Cardiac muscle cell (in vitro differentiated cells and primary cell): ENCODE data around the gene COL15A1. TPM values are rescaled to one million over a fixed set of nuclear protein-coding genes. Genes with fewer than 3 reads are reported as not detected.

Experiments used
- DNase-seq, 2 donors: peaks; one replicate each; pipeline versions ENCODE4 v3.0.0 to v3.0.0-alpha.2; 2010 to 2017; ENCODE audit warnings: low read depth in 1 of 2, low spot score in 1 of 2
- H3K27ac ChIP-seq: fragments of 200-600 bp; sonication (generic); 2 replicates; pipeline ENCODE4 v1.5.1; 2016
- H3K27me3 ChIP-seq: fragments of 200-600 bp; sonication (generic); 2 replicates; pipeline ENCODE4 v1.6.0; 2016; ENCODE audit warnings: control low read depth
- H3K36me3 ChIP-seq: fragments of 200-600 bp; sonication (generic); 2 replicates; pipeline ENCODE4 v1.5.1; 2016; ENCODE audit warnings: control low read depth
- H3K4me1 ChIP-seq: fragments of 200-600 bp; sonication (generic); 2 replicates; pipeline ENCODE4 v1.8.1; 2017; ENCODE audit warnings: low read depth, mild to moderate bottlenecking, mixed run types
- H3K4me3 ChIP-seq: fragments of 200-600 bp; sonication (generic); 2 replicates; pipeline ENCODE4 v1.5.1; 2016; ENCODE audit warnings: mild to moderate bottlenecking
- H3K9me3 ChIP-seq: fragments of 200-600 bp; sonication (generic); 2 replicates; pipeline ENCODE4 v1.5.1; 2017; ENCODE audit warnings: low read depth, mild to moderate bottlenecking, control low read depth
- CTCF ChIP-seq: IDR thresholded peaks from 2 replicates; pipeline ENCODE4 v1.5.1; 2012; ENCODE audit warnings: low read depth, mild to moderate bottlenecking, low read length
- polyA plus RNA-seq: library from polyadenylated mRNA; unstranded; fragments of >200 nt; fragmentation: Nextera tagmentation; extraction: Ambion mirVana; gene quantifications from 2 replicates; pipeline ENCODE4 v1.2.1, GENCODE V29; 2016
- total RNA-seq: library from RNA; depleted of rRNA; stranded (reverse); fragments of >200 nt; gene quantifications from 2 replicates; pipeline ENCODE4 v1.2.3, GENCODE V29; 2016

Gene COL15A1
- total and polyA plus RNA-seq, 2 experiments from 2014 or later = 0.74 to 1.3 TPM

GRCh38 chr9:99011161-99011709 is 67.5 kb downstream of the COL15A1 start:
- Histone ChIP-seq H3K4me3 (no peak overlapping the region), H3K4me1 (no peaks in the 10 kb centered on the region), H3K9me3 (no peaks in the 10 kb centered on the region), H3K36me3 (no peaks in the 10 kb centered on the region), H3K27me3 (no peaks in the 10 kb centered on the region), H3K27ac (no peak overlapping the region)
- TF ChIP-seq CTCF = no peak
- peak; percentile 16 to 27 for DNase-seq

- Histone ChIP-seq H3K4me1 (no peaks in the 10 kb centered on the region), H3K27ac (no peak overlapping the region), H3K4me3 (no peak overlapping the region), H3K27me3 (no peaks in the 10 kb centered on the region), H3K36me3 (no peaks in the 10 kb centered on the region), H3K9me3 (no peaks in the 10 kb centered on the region)
- no peak for DNase-seq
- TF ChIP-seq CTCF = no peak
Measured at GRCh38 chr9:99012957-99013512, 69.3 kb downstream of the COL15A1 start.

DNA sequence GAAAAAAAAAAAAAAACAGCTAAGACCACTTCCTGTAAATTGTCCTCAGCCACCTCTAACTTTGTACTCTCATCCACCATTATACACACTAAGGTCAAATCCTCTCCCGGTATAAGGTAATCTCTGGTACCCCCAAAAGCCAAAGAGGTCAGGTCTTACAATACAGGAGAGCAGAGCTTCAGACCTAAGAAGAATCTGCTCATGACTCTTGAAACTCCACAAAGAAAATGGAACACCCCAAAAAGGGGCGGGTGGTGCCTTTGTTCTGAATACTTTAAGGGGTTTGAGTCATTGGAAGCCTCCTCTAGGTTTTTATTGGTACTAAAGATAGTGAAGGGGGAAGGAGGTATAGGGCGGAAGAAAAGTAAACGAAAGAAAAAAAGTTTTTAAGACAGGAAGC is 69.8 kb downstream of the COL15A1 start:
- TF ChIP-seq CTCF = no peak
- no peak for DNase-seq
- Histone ChIP-seq H3K36me3 (no peaks in the 10 kb centered on the region), H3K27ac (no peak overlapping the region), H3K27me3 (no peaks in the 10 kb centered on the region), H3K9me3 (no peaks in the 10 kb centered on the region), H3K4me3 (no peak overlapping the region), H3K4me1 (no peaks in the 10 kb centered on the region)

DNA sequence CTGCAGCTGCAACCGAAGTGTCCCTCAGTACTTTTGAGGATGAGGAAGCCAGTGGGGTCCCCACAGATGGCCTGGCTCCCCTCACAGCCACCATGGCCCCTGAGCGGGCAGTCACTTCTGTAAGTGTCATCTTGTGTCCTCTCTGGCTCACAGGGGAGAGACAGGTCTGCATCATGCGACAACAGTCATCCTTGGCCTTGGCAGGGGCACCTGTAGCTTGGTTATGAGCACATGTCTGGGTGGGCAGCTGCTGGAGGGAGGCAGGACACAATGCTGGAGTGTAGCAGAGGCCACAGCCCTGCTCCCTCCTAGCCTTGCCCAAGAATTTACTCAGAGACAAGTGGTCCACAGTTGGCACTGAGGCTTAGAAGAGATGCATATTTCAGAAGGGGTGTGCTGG is 71.7 kb downstream of the COL15A1 start:
- no peaks in the 10 kb centered on the region for H3K36me3 ChIP-seq
- TF ChIP-seq CTCF = no peak
- no peaks in the 10 kb centered on the region for H3K27me3 ChIP-seq
- no peaks in the 10 kb centered on the region for H3K9me3 ChIP-seq
- H3K27ac ChIP-seq = no peak overlapping the region
- no peak for DNase-seq
- no peak overlapping the region for H3K4me3 ChIP-seq
- no peaks in the 10 kb centered on the region for H3K4me1 ChIP-seq

DNA sequence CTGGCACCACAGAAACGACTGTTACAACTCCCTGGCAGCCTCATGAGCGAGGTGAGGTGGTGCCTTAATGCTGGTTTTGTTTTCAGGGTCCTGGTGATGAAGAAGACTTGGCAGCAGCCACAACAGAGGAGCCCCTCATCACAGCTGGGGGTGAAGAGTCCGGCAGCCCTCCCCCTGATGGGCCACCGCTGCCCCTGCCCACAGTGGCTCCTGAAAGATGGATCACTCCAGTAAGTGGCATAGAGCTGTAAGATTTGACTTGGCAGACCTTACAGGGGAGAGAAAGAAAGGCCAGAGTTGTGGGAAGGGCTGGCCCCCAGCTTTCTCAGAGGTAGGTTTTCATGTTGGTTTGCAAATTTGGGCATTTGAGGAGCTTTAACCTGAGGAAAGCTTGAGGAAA is 72.2 kb downstream of the COL15A1 start:
- TF ChIP-seq CTCF = no peak
- Histone ChIP-seq H3K4me1 (no peaks in the 10 kb centered on the region), H3K36me3 (no peaks in the 10 kb centered on the region), H3K27ac (no peak overlapping the region), H3K27me3 (no peaks in the 10 kb centered on the region), H3K9me3 (no peaks in the 10 kb centered on the region), H3K4me3 (no peak overlapping the region)
- DNase-seq = no peak
